GOT3 (cell line): ENCODE measurements around the gene CRYBG1.

Experiments
- DNase-seq: peaks from one replicate; lab custom pipeline; 2025; ENCODE audit warnings: mixed read lengths; lab: John Stamatoyannopoulos, UW

The CRYBG1 gene, protein sequence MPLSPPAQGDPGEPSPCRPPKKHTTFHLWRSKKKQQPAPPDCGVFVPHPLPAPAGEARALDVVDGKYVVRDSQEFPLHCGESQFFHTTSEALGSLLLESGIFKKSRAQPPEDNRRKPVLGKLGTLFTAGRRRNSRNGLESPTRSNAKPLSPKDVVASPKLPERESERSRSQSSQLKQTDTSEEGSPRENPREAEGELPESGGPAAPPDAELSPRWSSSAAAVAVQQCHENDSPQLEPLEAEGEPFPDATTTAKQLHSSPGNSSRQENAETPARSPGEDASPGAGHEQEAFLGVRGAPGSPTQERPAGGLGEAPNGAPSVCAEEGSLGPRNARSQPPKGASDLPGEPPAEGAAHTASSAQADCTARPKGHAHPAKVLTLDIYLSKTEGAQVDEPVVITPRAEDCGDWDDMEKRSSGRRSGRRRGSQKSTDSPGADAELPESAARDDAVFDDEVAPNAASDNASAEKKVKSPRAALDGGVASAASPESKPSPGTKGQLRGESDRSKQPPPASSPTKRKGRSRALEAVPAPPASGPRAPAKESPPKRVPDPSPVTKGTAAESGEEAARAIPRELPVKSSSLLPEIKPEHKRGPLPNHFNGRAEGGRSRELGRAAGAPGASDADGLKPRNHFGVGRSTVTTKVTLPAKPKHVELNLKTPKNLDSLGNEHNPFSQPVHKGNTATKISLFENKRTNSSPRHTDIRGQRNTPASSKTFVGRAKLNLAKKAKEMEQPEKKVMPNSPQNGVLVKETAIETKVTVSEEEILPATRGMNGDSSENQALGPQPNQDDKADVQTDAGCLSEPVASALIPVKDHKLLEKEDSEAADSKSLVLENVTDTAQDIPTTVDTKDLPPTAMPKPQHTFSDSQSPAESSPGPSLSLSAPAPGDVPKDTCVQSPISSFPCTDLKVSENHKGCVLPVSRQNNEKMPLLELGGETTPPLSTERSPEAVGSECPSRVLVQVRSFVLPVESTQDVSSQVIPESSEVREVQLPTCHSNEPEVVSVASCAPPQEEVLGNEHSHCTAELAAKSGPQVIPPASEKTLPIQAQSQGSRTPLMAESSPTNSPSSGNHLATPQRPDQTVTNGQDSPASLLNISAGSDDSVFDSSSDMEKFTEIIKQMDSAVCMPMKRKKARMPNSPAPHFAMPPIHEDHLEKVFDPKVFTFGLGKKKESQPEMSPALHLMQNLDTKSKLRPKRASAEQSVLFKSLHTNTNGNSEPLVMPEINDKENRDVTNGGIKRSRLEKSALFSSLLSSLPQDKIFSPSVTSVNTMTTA (N-terminal part only)

GRCh38 chr6:106360410-106360988 is at the start of gene CRYBG1:
Gene CRYBG1 (plus strand): TSS chr6:106360717. CDS start chr6:106360909, 192 bp downstream.
- DNase-seq: peak; percentile 3

GRCh38 chr6:106315765-106316374 is 44.6 kb upstream of the CRYBG1 start:
- no peak for DNase-seq

DNA sequence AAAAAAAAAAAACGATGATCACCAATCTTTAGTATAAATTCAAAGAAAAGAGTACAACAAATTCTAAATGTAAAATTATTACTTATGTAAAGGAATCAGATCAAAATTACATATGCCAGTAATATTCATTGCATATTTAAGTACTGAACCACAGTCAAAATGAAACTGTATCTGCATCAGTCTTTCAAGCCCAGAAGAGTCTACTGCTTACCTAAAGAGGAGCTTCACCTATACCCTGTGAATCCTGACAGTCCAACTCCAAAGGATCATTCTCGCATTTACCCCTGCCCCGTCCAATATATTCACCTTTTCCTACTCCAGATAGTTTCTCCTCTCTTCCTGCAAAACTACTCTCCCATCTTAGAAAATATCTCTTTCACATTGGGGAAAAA is 44.1 kb upstream of the CRYBG1 start:
- no peak for DNase-seq

GRCh38 chr6:106318061-106318460 is 42.5 kb upstream of the CRYBG1 start:
- no peak for DNase-seq

DNA sequence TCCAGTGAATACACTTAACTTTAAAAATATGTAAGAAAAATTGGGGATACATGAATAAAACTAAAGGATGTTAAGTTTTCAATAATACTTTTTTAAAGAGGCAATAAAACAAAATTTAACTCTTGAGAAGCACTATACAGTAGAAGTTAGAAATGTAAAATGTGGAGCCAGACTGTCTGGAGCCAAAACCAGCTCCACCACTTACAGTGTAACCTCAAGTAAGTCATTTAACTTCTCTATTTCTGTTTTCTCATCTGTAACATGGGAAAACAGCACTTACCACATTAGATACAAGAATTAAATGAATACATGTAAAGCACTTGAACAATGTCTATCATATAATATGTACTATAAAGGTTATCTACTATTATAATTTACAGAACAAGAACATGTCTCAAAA is 41.7 kb upstream of the CRYBG1 start:
- DNase-seq: no peak

GRCh38 chr6:106321940-106322339 is 38.6 kb upstream of the CRYBG1 start:
- DNase-seq: no peak

DNA sequence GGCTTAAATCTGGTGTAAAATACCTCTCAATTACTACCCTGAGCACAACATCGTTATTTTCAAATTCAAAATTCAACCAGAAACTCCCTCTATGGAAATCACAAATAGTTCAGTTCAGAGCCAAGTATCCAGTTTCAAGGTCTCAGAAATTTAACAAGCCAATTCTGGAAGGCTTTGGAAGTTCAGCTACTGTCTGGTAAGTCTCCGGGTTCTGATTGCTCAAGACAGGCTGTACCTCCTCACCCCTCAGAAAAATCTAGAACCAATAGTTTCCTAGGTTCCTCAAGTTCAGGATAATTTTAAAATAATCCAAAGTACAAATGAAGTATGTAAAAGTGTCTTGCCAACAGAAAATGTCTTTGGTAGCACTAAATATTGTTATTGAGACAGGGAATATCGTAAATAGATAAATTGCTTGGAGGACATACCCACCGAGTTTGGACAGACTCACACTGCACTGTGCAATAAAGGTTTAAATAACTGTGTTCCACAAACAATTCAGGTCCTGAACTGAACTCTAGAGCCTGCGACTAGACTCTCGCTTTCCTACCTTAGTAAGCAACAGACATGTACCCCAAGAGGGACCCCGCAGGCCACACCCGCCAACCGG is 35.7 kb upstream of the CRYBG1 start:
- no peak for DNase-seq

DNA sequence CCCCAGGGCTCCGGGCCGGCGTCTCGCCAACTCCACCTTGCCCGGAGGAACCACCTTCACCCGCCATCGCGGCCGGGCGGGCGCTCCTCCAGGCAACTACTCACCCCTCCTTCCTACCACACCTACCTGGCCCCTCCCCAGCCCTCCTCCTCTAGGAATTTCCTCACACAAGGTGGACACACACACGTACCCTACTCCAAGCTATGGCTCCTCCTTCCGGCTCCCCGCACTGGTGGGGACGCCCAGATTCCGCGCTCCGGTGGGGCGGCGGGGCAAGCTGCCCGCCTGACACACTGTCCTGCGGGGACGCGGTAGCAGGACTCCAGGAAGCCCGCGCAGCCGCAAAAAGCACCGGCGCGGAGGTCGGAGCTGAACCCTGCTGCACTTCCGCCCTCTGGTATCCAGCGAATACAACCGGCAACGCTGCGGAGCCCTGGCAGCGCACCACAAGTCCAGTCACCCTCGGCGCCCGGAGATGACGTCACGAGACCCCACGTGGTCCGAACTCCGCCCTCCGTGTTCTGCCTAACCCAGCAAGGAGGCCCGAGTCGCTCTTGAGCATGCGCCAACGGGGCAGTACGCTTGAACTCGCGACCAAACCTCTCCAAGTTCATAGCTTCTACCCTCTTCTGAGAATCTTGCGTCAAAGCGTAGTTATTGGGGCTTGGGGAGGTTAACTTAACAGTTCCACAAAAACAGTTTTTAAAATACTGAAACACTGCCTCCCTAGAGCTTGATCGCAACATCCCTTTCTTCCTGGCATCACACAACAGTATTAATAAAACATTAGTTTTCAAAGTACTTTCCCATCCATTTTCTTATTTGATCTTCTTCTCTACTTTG is 35.0 kb upstream of the CRYBG1 start, which contains the start of gene ATG5:
ATG5 (minus strand) TSS at position 425 of the 843 bp plus-strand sequence. CDS start 9,552 bp downstream, outside the sequence.
- peak; percentile 96 for DNase-seq

DNA sequence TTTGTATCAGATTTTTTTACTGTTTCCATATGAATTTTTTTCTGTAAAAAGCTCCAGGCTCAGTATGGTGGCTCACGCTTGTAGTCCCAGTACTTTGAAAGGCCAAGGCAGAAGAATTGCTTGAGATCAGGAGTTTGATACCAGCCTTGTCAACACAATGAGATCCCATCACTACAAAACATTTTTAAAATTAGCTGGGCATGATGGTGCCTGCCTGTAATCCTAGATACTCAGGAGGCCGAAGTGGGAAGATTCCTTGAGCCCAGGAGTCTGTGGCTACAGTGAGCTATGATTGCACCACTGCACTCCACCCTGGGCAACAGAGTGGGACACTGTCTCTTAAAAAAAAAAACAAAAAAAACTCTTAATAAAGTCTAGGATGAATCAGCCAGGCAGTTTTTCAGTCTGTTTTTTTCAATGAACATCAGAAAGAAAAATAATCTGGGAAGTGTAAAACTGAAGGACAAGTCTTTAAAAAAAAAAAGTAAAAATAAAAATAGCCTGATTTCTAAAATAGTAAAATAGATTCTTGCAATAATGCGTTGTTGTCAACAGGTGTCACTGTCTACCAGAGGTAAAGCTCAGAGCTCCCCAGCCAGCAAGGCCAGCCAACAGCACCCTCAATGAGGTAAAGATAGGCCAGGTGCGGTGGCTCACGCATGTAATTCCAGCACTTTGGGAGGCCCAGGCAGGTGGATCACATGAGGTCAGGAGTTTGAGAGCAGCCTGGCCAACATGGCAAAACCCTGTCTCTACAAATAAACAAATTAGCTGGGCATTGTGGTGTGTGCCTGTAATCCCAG is 25.7 kb upstream of the CRYBG1 start:
- DNase-seq: no peak

- no peak for DNase-seq
Observed at GRCh38 chr6:106339334-106340029, 21.0 kb upstream of the CRYBG1 start.

DNA sequence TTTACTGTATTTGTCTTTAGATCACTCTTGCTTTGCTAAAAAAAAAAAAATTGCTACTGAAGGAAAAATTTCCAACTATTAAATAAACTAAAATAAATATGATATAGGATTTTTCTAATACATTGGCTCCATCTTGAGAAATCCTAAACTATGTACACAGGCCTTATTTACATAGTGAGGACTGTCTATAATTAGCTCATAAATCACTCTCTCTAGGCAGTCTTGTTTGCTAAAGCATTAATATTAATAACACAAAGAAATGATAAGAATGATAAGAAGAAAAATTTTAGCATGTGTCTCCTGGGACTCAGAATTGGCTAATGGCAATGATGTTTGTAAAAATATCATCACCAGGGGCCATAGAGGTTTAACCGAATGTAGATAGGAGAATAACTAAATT is 13.3 kb upstream of the CRYBG1 start:
- DNase-seq: no peak

- DNase-seq: no peak
Observed at GRCh38 chr6:106356378-106356777, 4.1 kb upstream of the CRYBG1 start.

DNA sequence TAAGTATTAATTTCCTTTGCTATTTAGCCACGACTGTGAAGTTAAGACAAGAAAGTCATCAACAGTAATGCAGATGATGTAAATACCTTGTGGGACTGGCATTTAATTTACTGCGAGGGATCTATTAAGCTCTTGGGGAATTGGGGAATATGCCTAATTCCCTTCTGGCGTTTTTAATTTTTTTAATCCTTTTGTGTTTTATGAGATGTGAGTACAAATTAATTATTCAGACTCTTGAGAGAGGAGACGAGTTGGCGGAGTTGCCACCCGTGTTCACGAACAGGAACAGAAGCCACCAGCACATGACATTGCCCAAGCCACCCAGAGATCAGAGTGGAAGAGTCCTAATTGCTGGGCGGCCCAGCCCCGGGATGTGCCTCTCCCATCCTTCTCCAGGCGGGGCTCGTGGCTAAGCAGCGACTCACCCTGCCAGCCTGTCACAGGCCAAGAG is 533 bp upstream of the CRYBG1 start:
- DNase-seq: no peak

GRCh38 chr6:106360989-106361430 is 493 bp downstream of the CRYBG1 start:
- no peak for DNase-seq

- DNase-seq: no peak
Observed at GRCh38 chr6:106363401-106364138, 3.1 kb downstream of the CRYBG1 start.

GRCh38 chr6:106369739-106370138 is 9.2 kb downstream of the CRYBG1 start:
- DNase-seq: no peak

- no peak for DNase-seq
Observed at GRCh38 chr6:106370639-106371038, 10.1 kb downstream of the CRYBG1 start.
